Subcutaneous adipose tissue (tissue), 4 donors: ENCODE measurements around the gene MMEL1. TPM values are rescaled to one million over a fixed set of nuclear protein-coding genes. Genes with fewer than 3 reads are reported as not detected.

Experiments
- CTCF ChIP-seq: fragments of 450-650 bp; IDR thresholded peaks from one replicate; pipeline ENCODE4 v1.5.1; 2016; ENCODE audit warnings: low read depth, mild to moderate bottlenecking, control low read depth, antibody characterized with exemption, moderate library complexity
- total RNA-seq, 4 donors: library from RNA; depleted of rRNA; stranded (reverse); fragments of >200 nt; gene quantifications; one replicate each; pipeline ENCODE4 v1.1.0, GENCODE V29; 2016

MMEL1 gene
- total RNA-seq, 4 donors from 2014 or later, result 1.3 to 4.0 TPM; not detected in 2

- TF ChIP-seq CTCF, result no peak
Measured at GRCh38 chr1:2632051-2632430, 775 bp downstream of the MMEL1 start.

- no peak for TF ChIP-seq CTCF
Measured at GRCh38 chr1:2631136-2632050, 1.4 kb downstream of the MMEL1 start.

GRCh38 chr1:2630498-2631135 is 2.2 kb downstream of the MMEL1 start:
- TF ChIP-seq CTCF, result no peak

GRCh38 chr1:2629627-2630497 is 3.0 kb downstream of the MMEL1 start:
- TF ChIP-seq CTCF, result no peak

GRCh38 chr1:2628933-2629626 is 3.7 kb downstream of the MMEL1 start:
- TF ChIP-seq CTCF, result no peak

GRCh38 chr1:2628191-2628932 is 4.5 kb downstream of the MMEL1 start:
- no peak for TF ChIP-seq CTCF
